GM18867 (cell line): ENCODE measurements around the gene POLQ.
"Not testable (repeated sequence)": the region's sequence is repeated elsewhere in the genome, so short reads cannot be mapped to it uniquely, and the experiment has no call there.

Experiments
- ATAC-seq: cut with Tn5 transposase; IDR thresholded peaks from one replicate; pipeline ENCODE4 v1.9.1; 2021; ENCODE audit warnings: mild to moderate bottlenecking, moderate library complexity; ENCODE audit not compliant: unreplicated experiment

Gene POLQ

GRCh38 chr3:121431726-121432517, 113.9 kb downstream of the POLQ start:
- peak; percentile 95 for ATAC-seq

- no peak for ATAC-seq
These were observed 115.0 kb downstream of the POLQ start for GRCh38 chr3:121430664-121431215.

- no peak for ATAC-seq
These were observed 121.2 kb downstream of the POLQ start for GRCh38 chr3:121424549-121424948.

GRCh38 chr3:121418182-121418581, 127.6 kb downstream of the POLQ start:
- ATAC-seq, result no peak

GRCh38 chr3:121414924-121415323, 130.9 kb downstream of the POLQ start:
- ATAC-seq, result no peak

- no peak for ATAC-seq
These were observed 134.3 kb downstream of the POLQ start for GRCh38 chr3:121411523-121411922.

GRCh38 chr3:121405631-121406030, 140.2 kb downstream of the POLQ start:
- ATAC-seq, result no peak

GRCh38 chr3:121399820-121400219, 146.0 kb downstream of the POLQ start:
- ATAC-seq, result no peak

- ATAC-seq, result not testable (repeated sequence)
These were observed 147.7 kb downstream of the POLQ start for GRCh38 chr3:121398051-121398450.

GRCh38 chr3:121395967-121396366, 149.8 kb downstream of the POLQ start:
- ATAC-seq, result not testable (repeated sequence)

GRCh38 chr3:121388308-121388707, 157.5 kb downstream of the POLQ start:
- ATAC-seq, result not testable (repeated sequence)
